ENCODE data around the gene LOXL3. TPM values are rescaled to one million over a fixed set of nuclear protein-coding genes. Genes with fewer than 3 reads are reported as not detected.

Gene LOXL3
- total and polyA plus RNA-seq, 2 of the 8 experiments (the other 6 are each of a cell fraction or from before 2014, with no cell fraction given), result 22.4 to 27.2 TPM

DNA sequence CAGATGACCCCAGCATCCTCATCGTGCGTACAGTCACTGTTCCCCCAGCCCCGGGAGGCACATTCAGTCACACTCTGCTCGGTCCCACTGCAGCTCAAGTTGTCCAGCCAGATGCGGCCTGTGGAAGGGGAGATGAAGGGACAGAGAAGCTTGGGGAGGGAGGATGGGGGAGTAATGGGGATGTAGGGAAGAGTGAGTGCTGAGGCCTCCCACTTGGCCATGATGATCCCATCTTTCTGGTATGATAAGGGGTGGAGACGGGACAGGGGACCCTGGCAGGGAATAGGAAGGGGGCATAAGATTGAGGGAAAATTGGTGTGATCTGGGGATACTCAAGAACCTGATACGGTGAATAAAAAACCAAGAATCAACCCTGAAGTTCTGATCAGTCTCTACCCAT, 3.5 kb downstream of the LOXL3 start (continued):
- no peak for TF ChIP-seq RAD21 (IDR thresholded peaks at IDR 0.05 in 1 of 2, conservative IDR thresholded peaks at IDR 0.05 in 1 of 2; ENCODE audit: low read depth in 2 of 2, low read length in 2 of 2)
- no peak for TF ChIP-seq SP2 (IDR thresholded peaks at IDR 0.05; ENCODE audit: low read length)
- TF ChIP-seq CBX8 (IDR thresholded peaks at IDR 0.05; ENCODE audit: borderline replicate concordance, low read depth, low read length), result no peak
- no peak for TF ChIP-seq RBBP5 (IDR thresholded peaks at IDR 0.05; ENCODE audit: borderline replicate concordance, low read depth, low read length)
- no peak for TF ChIP-seq KDM1A (IDR thresholded peaks at IDR 0.05; ENCODE audit: borderline replicate concordance, low read length)
- TF ChIP-seq HDAC2 (IDR thresholded peaks at IDR 0.05; ENCODE audit: borderline replicate concordance in 1 of 2, low read depth in 2 of 2, low read length in 2 of 2), result no peak
- no peak for TF ChIP-seq BACH1 (IDR thresholded peaks at IDR 0.05; ENCODE audit: low read length)
